Spleen (tissue), 11 donors: ENCODE measurements around the gene TMEM140. TPM values are rescaled to one million over a fixed set of nuclear protein-coding genes. Genes with fewer than 3 reads are reported as not detected.

Source experiments
- DNase-seq: peaks from one replicate; pipeline ENCODE4 v3.0.0-alpha.2; 2020
- H3K27ac ChIP-seq, 8 donors: fragments of 200-600 bp; sonication (generic) in 7 of 8; 1 replicate in 4 of 8; 2 replicates in 4 of 8; pipeline versions ENCODE4 v1.5.0 to v1.8.0; 2016 to 2021; ENCODE audit warnings: inconsistent platforms in 4 of 8, mild to moderate bottlenecking in 4 of 8, moderate library complexity in 1 of 8
- H3K27me3 ChIP-seq, 7 donors: fragments of 200-600 bp; sonication (generic) in 6 of 7; replicated peaks in 1 of 7; 1 replicate in 4 of 7; 2 replicates in 3 of 7; pipeline versions ENCODE4 v1.5.0 to v1.8.0; 2016 to 2021; ENCODE audit warnings: inconsistent platforms in 3 of 7, mild to moderate bottlenecking in 1 of 7
- H3K36me3 ChIP-seq, 6 donors: fragments of 200-600 bp; sonication (generic) in 5 of 6; 1 replicate in 4 of 6; 2 replicates in 2 of 6; pipeline versions ENCODE4 v1.5.0 to v1.8.0; 2016 to 2021; ENCODE audit warnings: inconsistent platforms in 2 of 6
- H3K4me1 ChIP-seq, 6 donors: fragments of 200-600 bp; sonication (generic) in 5 of 6; 1 replicate in 3 of 6; 2 replicates in 3 of 6; pipeline versions ENCODE4 v1.5.0 to v1.8.0; 2016 to 2021; ENCODE audit warnings: inconsistent platforms in 3 of 6
- H3K4me3 ChIP-seq, 8 donors: fragments of 200-600 bp; sonication (generic) in 7 of 8; 1 replicate in 4 of 8; 2 replicates in 4 of 8; pipeline versions ENCODE4 v1.5.0 to v1.8.0; 2016 to 2021; ENCODE audit warnings: inconsistent platforms in 4 of 8, mild to moderate bottlenecking in 4 of 8, moderate library complexity in 2 of 8
- H3K9me3 ChIP-seq, 8 donors: fragments of 200-600 bp; sonication (generic) in 7 of 8; 1 replicate in 4 of 8; 2 replicates in 4 of 8; pipeline versions ENCODE4 v1.5.0 to v1.8.0; 2016 to 2021; ENCODE audit warnings: inconsistent platforms in 4 of 8
- POLR2A ChIP-seq, 3 donors: fragments of 450-650 bp; IDR thresholded peaks; one replicate each; pipeline ENCODE4 v1.5.1; 2017; ENCODE audit warnings: antibody characterized with exemption in 3 of 3, mild to moderate bottlenecking in 1 of 3
- POLR2AphosphoS5 ChIP-seq, 3 donors: sonication (generic); formaldehyde crosslinking; IDR thresholded peaks; one replicate each; pipeline ENCODE4 v1.5.1; 2017; ENCODE audit warnings: antibody characterized with exemption in 3 of 3
- WGBS, 5 donors: extraction: QIAGEN DNeasy Blood & Tissue Kit in 3 of 5; methylation state at CpG; one replicate each; pipeline versions ENCODE4 v1.1.5 to v1.1.7; 2013 to 2018; 5-methylcytosine and 5-hydroxymethylcytosine counted together
- intact Hi-C: fragments of 100-400 bp; cut with DNase I; formaldehyde crosslinking; loops from one replicate; pipeline ENCODE4 v1.15.0; 2023; ENCODE audit warnings: low total_unique reads
- polyA plus RNA-seq, 3 donors: library from polyadenylated mRNA; stranded (reverse); fragments of 200-250 nt; gene quantifications; one replicate each; pipeline ENCODE4 v1.2.1, GENCODE V29; 2013
- total RNA-seq, 7 donors: library from RNA; depleted of rRNA in 3 of 7; stranded (reverse); fragments of >200 nt in 3 of 7; fragmentation: NEBNext Ultra II Directional in 4 of 7; extraction: Animal tissue kit (Norgen Biotek cat#: 25700) in 4 of 7; gene quantifications; one replicate each; pipeline versions ENCODE4 v1.1.0 to v1.2.1, GENCODE V29; 2016 to 2021
- TF ChIP-seq, protein P1 (sequence below), 11 experiments: fragments of 200-600 bp in 7 of 11; fragments of 450-650 bp in 4 of 11; sonication (generic) in 4 of 11; IDR thresholded peaks in 8 of 11; conservative IDR thresholded peaks in 3 of 11; 1 replicate in 7 of 11; 2 replicates in 4 of 11; pipeline versions ENCODE4 v1.4.0 to v1.8.0; 2016 to 2021; ENCODE audit warnings: antibody characterized with exemption in 11 of 11, inconsistent platforms in 4 of 11, mild to moderate bottlenecking in 1 of 11
- donor health status: healthy with polysubstance abuse.
- donor health status: DM: no; HTN: no; CAD: no; lungs with moderate emphysema.
- donor health status: DM: no; HTN: no; CAD: no.
- donor health status: Bipolar disorder and iron deficiency.
- donor health status: healthy.
- donor health status: DM: no; HTN: no; CAD: no.
- donor health status: DM: yes; HTN: yes; CAD: no.

Gene TMEM140
- total and polyA plus RNA-seq, 10 donors, result 7.0 to 76.1 (median 43.4) TPM

DNA sequence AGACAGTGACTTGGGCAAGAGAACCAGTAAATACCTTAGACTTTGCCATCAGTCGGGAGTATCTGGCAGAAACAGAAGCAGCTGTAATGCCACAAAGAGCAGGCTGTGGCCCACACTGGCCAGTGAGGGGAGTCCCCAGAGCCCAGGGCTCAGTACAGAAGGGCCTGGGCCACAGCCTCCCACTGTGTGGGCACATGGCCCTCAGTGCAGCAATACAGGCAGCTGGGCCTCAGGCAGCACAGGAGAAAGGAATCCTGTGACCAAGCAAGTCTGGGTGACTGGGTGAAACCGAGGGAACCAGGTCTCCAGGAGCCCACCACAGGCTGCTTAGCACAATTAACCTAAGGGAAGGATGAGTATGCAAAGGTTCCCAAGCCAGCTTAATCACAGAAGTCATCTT, 49.5 kb downstream of the TMEM140 start:
- intact Hi-C loops, result no loop called here
- H3K36me3 ChIP-seq, result peaks cover 2 to 100% (median 85%) of the 10 kb centered on the region in 6 donors
- peak; percentile 60 for DNase-seq
- TF ChIP-seq POLR2A (IDR thresholded peaks at IDR 0.05) (no peak), POLR2AphosphoS5 (IDR thresholded peaks at IDR 0.05) (no peak)
- TF ChIP-seq, protein P1, sequence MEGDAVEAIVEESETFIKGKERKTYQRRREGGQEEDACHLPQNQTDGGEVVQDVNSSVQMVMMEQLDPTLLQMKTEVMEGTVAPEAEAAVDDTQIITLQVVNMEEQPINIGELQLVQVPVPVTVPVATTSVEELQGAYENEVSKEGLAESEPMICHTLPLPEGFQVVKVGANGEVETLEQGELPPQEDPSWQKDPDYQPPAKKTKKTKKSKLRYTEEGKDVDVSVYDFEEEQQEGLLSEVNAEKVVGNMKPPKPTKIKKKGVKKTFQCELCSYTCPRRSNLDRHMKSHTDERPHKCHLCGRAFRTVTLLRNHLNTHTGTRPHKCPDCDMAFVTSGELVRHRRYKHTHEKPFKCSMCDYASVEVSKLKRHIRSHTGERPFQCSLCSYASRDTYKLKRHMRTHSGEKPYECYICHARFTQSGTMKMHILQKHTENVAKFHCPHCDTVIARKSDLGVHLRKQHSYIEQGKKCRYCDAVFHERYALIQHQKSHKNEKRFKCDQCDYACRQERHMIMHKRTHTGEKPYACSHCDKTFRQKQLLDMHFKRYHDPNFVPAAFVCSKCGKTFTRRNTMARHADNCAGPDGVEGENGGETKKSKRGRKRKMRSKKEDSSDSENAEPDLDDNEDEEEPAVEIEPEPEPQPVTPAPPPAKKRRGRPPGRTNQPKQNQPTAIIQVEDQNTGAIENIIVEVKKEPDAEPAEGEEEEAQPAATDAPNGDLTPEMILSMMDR (IDR thresholded peaks at IDR 0.05 in 8 of 11, conservative IDR thresholded peaks at IDR 0.05 in 3 of 11), result no peak
- no peaks in the 10 kb centered on the region for H3K27me3 ChIP-seq
- no peak overlapping the region for H3K4me3 ChIP-seq
- peaks cover 0 to 6% (median 0%) of the 10 kb centered on the region in 6 donors for H3K4me1 ChIP-seq
- no peak overlapping the region for H3K27ac ChIP-seq
- 80 to 97% (median 94%) methylated on average over 2 of the region's 2 CpGs for WGBS, 5 donors
- no peaks in the 10 kb centered on the region for H3K9me3 ChIP-seq

GRCh38 chr7:135197906-135198655, 50.2 kb downstream of the TMEM140 start:
- no peak for DNase-seq
- peaks cover 2 to 100% (median 80%) of the 10 kb centered on the region in 6 donors for H3K36me3 ChIP-seq
- H3K9me3 ChIP-seq, result no peaks in the 10 kb centered on the region
- intact Hi-C loops, result no loop called here
- H3K4me1 ChIP-seq, result peaks cover 0 to 12% (median 0%) of the 10 kb centered on the region in 6 donors
- TF ChIP-seq, protein P1 (IDR thresholded peaks at IDR 0.05 in 8 of 11, conservative IDR thresholded peaks at IDR 0.05 in 3 of 11), result no peak
- TF ChIP-seq POLR2A (IDR thresholded peaks at IDR 0.05) (no peak), POLR2AphosphoS5 (IDR thresholded peaks at IDR 0.05) (no peak)
- H3K27ac ChIP-seq, result no peak overlapping the region
- H3K4me3 ChIP-seq, result no peak overlapping the region
- WGBS, 5 donors, result 88 to 97% (median 95%) methylated on average over 12 to 15 of the region's 15 CpGs
- no peaks in the 10 kb centered on the region for H3K27me3 ChIP-seq

- H3K27ac ChIP-seq, result no peak overlapping the region
- TF ChIP-seq, protein P1 (IDR thresholded peaks at IDR 0.05 in 8 of 11, conservative IDR thresholded peaks at IDR 0.05 in 3 of 11), result no peak
- TF ChIP-seq POLR2A (IDR thresholded peaks at IDR 0.05) (no peak), POLR2AphosphoS5 (IDR thresholded peaks at IDR 0.05) (no peak)
- H3K27me3 ChIP-seq, result no peaks in the 10 kb centered on the region
- H3K9me3 ChIP-seq, result no peaks in the 10 kb centered on the region
- intact Hi-C loops, result no loop called here
- peaks cover 2 to 100% (median 77%) of the 10 kb centered on the region in 6 donors for H3K36me3 ChIP-seq
- DNase-seq, result peak; percentile 14
- no peak overlapping the region for H3K4me3 ChIP-seq
- peaks cover 0 to 25% (median 5%) of the 10 kb centered on the region in 6 donors for H3K4me1 ChIP-seq
- WGBS, 5 donors, result 88 to 96% (median 94%) methylated on average over 4 of the region's 4 CpGs
Measured at GRCh38 chr7:135199439-135199838, 51.6 kb downstream of the TMEM140 start.

DNA sequence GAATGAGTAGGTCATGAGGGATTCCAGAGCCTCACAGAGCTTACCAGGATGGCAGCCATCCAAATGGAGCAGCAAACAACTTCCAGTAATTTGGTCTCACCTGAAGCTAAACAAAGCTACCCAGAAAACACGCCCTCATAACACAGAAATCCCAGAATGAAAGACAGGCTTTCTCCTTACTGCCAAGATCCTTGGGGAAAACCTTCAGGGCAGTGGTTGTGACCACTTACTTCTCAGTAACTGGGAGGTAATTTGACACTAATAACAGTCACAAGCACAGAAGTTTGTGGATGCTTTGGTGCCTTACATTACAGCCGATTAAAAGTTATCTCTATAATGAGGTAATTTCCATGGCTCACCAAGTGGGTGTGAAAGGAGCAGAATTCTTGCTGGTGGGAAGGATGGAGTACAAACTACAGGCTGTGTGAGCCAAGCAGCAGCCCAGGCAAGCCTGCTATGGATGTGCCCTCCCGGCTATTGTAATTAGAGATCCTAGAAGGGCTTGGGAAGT, 53.0 kb downstream of the TMEM140 start:
- H3K27ac ChIP-seq, result no peak overlapping the region
- TF ChIP-seq, protein P1 (IDR thresholded peaks at IDR 0.05 in 8 of 11, conservative IDR thresholded peaks at IDR 0.05 in 3 of 11), result no peak
- TF ChIP-seq POLR2A (IDR thresholded peaks at IDR 0.05) (no peak), POLR2AphosphoS5 (IDR thresholded peaks at IDR 0.05) (no peak)
- H3K9me3 ChIP-seq, result no peaks in the 10 kb centered on the region
- intact Hi-C loops, result no loop called here
- no peak for DNase-seq
- 90 to 98% (median 93%) methylated on average over 3 of the region's 3 CpGs for WGBS, 5 donors
- H3K4me3 ChIP-seq, result no peak overlapping the region
- no peaks in the 10 kb centered on the region for H3K27me3 ChIP-seq
- H3K4me1 ChIP-seq, result peaks cover 0 to 29% (median 6%) of the 10 kb centered on the region in 6 donors
- H3K36me3 ChIP-seq, result peaks cover 2 to 100% (median 74%) of the 10 kb centered on the region in 6 donors
